SK-N-MC (cell line): ENCODE measurements around the gene ACAA2.

Source experiments
- EZH2 ChIP-seq: fragments of 200-600 bp; sonication (generic); IDR thresholded peaks from one replicate; pipeline ENCODE4 v1.6.1; 2017; ENCODE audit warnings: antibody characterized with exemption
- FOXP2 ChIP-seq: optimal IDR thresholded peaks from 2 replicates; pipeline ENCODE3; 2011; ENCODE audit warnings: mild to moderate bottlenecking, moderate library complexity; ENCODE audit not compliant: insufficient read depth; ENCODE audit errors: extremely low read length, control extremely low read depth

GRCh38 chr18:49794743-49795142, 18.6 kb downstream of the ACAA2 start:
- TF ChIP-seq FOXP2 = no peak
- no peak for TF ChIP-seq EZH2
